OCI-LY3 (cell line): ENCODE measurements around the gene EHMT1.

Experiments
- H2AFZ ChIP-seq: fragments of 200-600, 300-600 bp; shearing (Covaris generic); 2 replicates; pipeline ENCODE4 v1.6.0; 2014; ENCODE audit warnings: antibody characterized with exemption, low read depth, low read length
- H3K27ac ChIP-seq: fragments of 200-600, 300-600 bp; sonication (generic); 2 replicates; pipeline ENCODE4 v1.5.1; 2014; ENCODE audit warnings: mild to moderate bottlenecking, low read length, moderate library complexity, mixed read lengths
- H3K27me3 ChIP-seq: fragments of 200-600, 300-600 bp; sonication (generic); 2 replicates; pipeline ENCODE4 v1.6.1; 2014; ENCODE audit warnings: low read depth, low read length, mixed read lengths
- H3K36me3 ChIP-seq: fragments of 200-600, 300-600 bp; sonication (generic); replicated peaks from 2 replicates; pipeline ENCODE3; 2014; ENCODE audit warnings: low read depth, low read length, mixed read lengths
- H3K4me1 ChIP-seq: fragments of 300-600, 200-600 bp; sonication (generic); 2 replicates; pipeline ENCODE4 v1.6.1; 2014; ENCODE audit warnings: low read length, mixed read lengths
- H3K4me2 ChIP-seq: fragments of 200-600, 300-600 bp; sonication (generic); 2 replicates; pipeline ENCODE4 v1.6.1; 2014; ENCODE audit warnings: low read length, mixed read lengths
- H3K4me3 ChIP-seq: fragments of 300-600, 200-600 bp; sonication (generic); 2 replicates; pipeline ENCODE4 v1.5.1; 2014; ENCODE audit warnings: antibody characterized with exemption, mild to moderate bottlenecking, low read length, moderate library complexity
- H3K79me2 ChIP-seq: fragments of 300-600, 200-600 bp; shearing (Covaris generic); 2 replicates; pipeline ENCODE4 v1.6.1; 2014; ENCODE audit warnings: mild to moderate bottlenecking, low read length, mixed read lengths
- H3K9ac ChIP-seq: fragments of 300-600, 200-600 bp; shearing (Covaris generic); 2 replicates; pipeline ENCODE4 v1.6.0; 2014; ENCODE audit warnings: mild to moderate bottlenecking, low read length, moderate library complexity
- H3K9me3 ChIP-seq: fragments of 200-600, 300-600 bp; shearing (Covaris generic); 2 replicates; pipeline ENCODE4 v1.6.1; 2014; ENCODE audit warnings: low read length, mixed read lengths; ENCODE audit not compliant: insufficient read depth
- H4K20me1 ChIP-seq: fragments of 200-600, 300-600 bp; sonication (generic); 2 replicates; pipeline ENCODE4 v1.6.1; 2016; ENCODE audit warnings: low read length, mixed read lengths; ENCODE audit not compliant: insufficient read depth
- EZH2phosphoT487 ChIP-seq: fragments of 200-600 bp; shearing (Covaris generic); IDR thresholded peaks from 2 replicates; pipeline ENCODE4 v1.6.1; 2018; ENCODE audit warnings: antibody characterized with exemption, mixed run types, low read depth
- TF ChIP-seq, protein P1 (sequence below): fragments of 200-600, 300-600 bp; sonication (generic); IDR thresholded peaks from 2 replicates; pipeline ENCODE4 v1.5.1; 2014; ENCODE audit warnings: antibody characterized with exemption, low read length, low read depth

EHMT1 gene

DNA sequence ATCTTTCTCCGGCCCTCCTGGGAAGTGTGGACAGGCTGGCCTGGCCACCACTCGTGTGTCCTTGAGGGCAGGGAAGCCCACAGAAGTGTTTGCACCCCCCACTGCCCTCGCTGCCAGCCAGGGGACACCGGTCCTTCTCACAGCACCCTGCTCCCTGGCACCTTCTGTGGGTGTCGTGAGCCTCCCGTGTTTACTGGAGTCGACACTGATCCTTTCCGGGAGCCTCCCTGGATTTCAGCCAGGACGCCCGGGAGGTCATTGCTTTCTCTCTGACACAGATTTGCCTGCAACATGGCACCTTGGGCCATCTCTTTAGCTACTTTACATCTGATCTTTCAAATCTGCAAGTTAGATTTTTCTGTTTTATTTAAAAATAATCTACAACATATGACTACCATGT is 138.3 kb downstream of the EHMT1 start:
- Histone ChIP-seq H3K4me1 (peaks cover 57% of the 10 kb centered on the region), H3K4me3 (0 out of 2 replicates have a peak overlapping the region, but pooled peaks have one; percentile 1), H3K36me3 (peaks cover 94% of the 10 kb centered on the region), H3K4me2 (peak overlapping the region; percentile 49), H3K9ac (no peak overlapping the region; the same call in 1 of the 2 replicates), H3K79me2 (peaks cover 50% of the 10 kb centered on the region), H3K27ac (peak overlapping the region; percentile 72), H3K9me3 (peaks cover 8% of the 10 kb centered on the region; the same call in 1 of the 2 replicates), H3K27me3 (no peaks in the 10 kb centered on the region), H2AFZ (no peak overlapping the region), H4K20me1 (no peaks in the 10 kb centered on the region)
- no peak for TF ChIP-seq EZH2phosphoT487
- TF ChIP-seq, protein P1, sequence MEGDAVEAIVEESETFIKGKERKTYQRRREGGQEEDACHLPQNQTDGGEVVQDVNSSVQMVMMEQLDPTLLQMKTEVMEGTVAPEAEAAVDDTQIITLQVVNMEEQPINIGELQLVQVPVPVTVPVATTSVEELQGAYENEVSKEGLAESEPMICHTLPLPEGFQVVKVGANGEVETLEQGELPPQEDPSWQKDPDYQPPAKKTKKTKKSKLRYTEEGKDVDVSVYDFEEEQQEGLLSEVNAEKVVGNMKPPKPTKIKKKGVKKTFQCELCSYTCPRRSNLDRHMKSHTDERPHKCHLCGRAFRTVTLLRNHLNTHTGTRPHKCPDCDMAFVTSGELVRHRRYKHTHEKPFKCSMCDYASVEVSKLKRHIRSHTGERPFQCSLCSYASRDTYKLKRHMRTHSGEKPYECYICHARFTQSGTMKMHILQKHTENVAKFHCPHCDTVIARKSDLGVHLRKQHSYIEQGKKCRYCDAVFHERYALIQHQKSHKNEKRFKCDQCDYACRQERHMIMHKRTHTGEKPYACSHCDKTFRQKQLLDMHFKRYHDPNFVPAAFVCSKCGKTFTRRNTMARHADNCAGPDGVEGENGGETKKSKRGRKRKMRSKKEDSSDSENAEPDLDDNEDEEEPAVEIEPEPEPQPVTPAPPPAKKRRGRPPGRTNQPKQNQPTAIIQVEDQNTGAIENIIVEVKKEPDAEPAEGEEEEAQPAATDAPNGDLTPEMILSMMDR = no peak

DNA sequence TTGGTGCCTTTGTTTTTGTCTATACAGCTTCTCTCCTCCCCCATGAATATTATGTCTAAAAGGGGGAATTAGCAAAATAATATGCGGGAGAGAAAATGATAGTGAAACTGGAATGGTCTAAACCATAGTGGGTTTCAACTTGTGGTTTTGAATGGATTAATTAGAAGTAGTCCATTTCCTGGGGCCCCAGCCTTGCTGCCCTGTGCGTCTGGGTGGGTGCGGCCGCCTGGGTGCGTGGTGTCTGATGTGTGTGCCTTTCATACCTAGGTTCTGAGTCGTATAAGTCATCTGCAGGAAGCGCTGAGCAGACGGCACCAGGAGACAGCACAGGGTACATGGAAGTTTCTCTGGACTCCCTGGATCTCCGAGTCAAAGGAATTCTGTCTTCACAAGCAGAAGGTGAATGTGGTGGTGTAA is 138.8 kb downstream of the EHMT1 start:
- Histone ChIP-seq H3K4me2 (peak overlapping the region; percentile 49), H3K4me1 (peaks cover 62% of the 10 kb centered on the region), H3K27me3 (no peaks in the 10 kb centered on the region), H3K27ac (peak overlapping the region; percentile 72), H3K9me3 (peaks cover 8% of the 10 kb centered on the region; the same call in 1 of the 2 replicates), H3K9ac (peak overlapping the region; percentile 36; the same call in 1 of the 2 replicates), H4K20me1 (no peaks in the 10 kb centered on the region), H2AFZ (no peak overlapping the region), H3K36me3 (peaks cover 94% of the 10 kb centered on the region), H3K4me3 (peak overlapping the region; percentile 1; the same call in 1 of the 2 replicates), H3K79me2 (peaks cover 54% of the 10 kb centered on the region)
- TF ChIP-seq EZH2phosphoT487 = no peak
- TF ChIP-seq, protein P1 = no peak

DNA sequence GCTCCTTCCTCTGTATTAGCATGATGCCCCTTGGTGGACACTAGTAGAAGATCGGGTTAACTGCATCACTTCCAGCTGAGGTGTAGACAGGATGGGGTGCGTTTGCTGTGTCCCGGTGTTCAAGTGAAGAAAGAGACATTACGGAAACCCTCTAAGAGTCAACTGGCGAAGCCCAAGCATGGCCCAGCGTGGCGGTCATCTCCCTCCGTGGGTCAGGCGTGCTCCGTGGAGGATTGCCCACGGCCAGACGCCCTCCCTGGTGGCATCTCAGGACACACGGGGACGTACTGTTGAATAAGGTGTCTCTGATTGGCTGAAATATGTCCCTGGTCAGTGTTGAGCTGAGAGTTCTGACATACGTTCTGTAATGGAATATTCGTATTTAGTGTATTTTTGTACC is 139.3 kb downstream of the EHMT1 start:
- H3K36me3 ChIP-seq = peaks cover 94% of the 10 kb centered on the region
- H3K27ac ChIP-seq = peak overlapping the region; percentile 72
- TF ChIP-seq, protein P1 = no peak
- TF ChIP-seq EZH2phosphoT487 = no peak
- H4K20me1 ChIP-seq = no peaks in the 10 kb centered on the region
- no peak overlapping the region for H3K4me3 ChIP-seq
- H3K4me1 ChIP-seq = peaks cover 62% of the 10 kb centered on the region
- peak overlapping the region; percentile 36; the same call in 1 of the 2 replicates for H3K9ac ChIP-seq
- peaks cover 8% of the 10 kb centered on the region; the same call in 1 of the 2 replicates for H3K9me3 ChIP-seq
- peaks cover 55% of the 10 kb centered on the region for H3K79me2 ChIP-seq
- no peaks in the 10 kb centered on the region for H3K27me3 ChIP-seq
- H2AFZ ChIP-seq = no peak overlapping the region
- H3K4me2 ChIP-seq = peak overlapping the region; percentile 49

DNA sequence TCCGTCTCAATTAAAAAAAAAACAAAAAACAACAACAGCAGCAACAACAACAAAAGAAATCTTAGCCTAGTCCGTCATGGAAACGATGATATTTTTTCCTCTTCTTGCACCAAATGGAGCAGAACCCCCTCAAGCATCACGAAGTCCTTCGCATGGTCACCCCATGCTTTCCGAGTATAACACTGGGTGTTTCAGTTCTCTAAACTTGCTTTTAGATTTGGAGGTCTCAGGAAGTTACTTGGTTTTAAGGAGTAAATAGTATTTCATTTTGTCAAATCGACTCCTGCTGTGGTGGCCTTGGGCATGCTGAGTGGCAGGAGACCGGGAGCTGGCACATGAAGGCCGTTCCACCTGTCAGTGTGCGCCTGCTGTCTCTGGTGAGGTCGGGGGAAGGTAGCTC is 140.3 kb downstream of the EHMT1 start:
- peaks cover 62% of the 10 kb centered on the region for H3K4me1 ChIP-seq
- peaks cover 94% of the 10 kb centered on the region for H3K36me3 ChIP-seq
- H3K79me2 ChIP-seq = peaks cover 55% of the 10 kb centered on the region
- no peak overlapping the region for H3K4me2 ChIP-seq
- peak overlapping the region; percentile 74; the same call in 1 of the 2 replicates for H3K27ac ChIP-seq
- no peaks in the 10 kb centered on the region for H3K27me3 ChIP-seq
- no peak overlapping the region for H3K4me3 ChIP-seq
- no peaks in the 10 kb centered on the region for H4K20me1 ChIP-seq
- H3K9ac ChIP-seq = no peak overlapping the region
- H3K9me3 ChIP-seq = peaks cover 8% of the 10 kb centered on the region; the same call in 1 of the 2 replicates
- TF ChIP-seq, protein P1 = no peak
- no peak for TF ChIP-seq EZH2phosphoT487
- no peak overlapping the region for H2AFZ ChIP-seq
